HG03159 (cell line): ENCODE results near the gene FKBP1A.
A peak's percentile ranks its signal among the peaks of the same experiment; 100 is the strongest.

Experiments used
- ATAC-seq: cut with Tn5 transposase; IDR thresholded peaks from one replicate; pipeline ENCODE4 v1.9.1; 2021; ENCODE audit warnings: mild to moderate bottlenecking, moderate library complexity; ENCODE audit not compliant: unreplicated experiment

Gene FKBP1A

GRCh38 chr20:1392693-1393506 is at the start of gene FKBP1A:
Gene FKBP1A, minus strand, starts transcription at chr20:1393054. Its CDS starts 56 bp downstream, at chr20:1392998.
- ATAC-seq, result peak; percentile 90

- ATAC-seq, result no peak
Observed at GRCh38 chr20:1442304-1442703, 49.5 kb upstream of the FKBP1A start.

GRCh38 chr20:1441133-1441532 is 48.3 kb upstream of the FKBP1A start:
- no peak for ATAC-seq

GRCh38 chr20:1440024-1440423 is 47.2 kb upstream of the FKBP1A start:
- ATAC-seq, result no peak

GRCh38 chr20:1438361-1438760 is 45.5 kb upstream of the FKBP1A start:
- ATAC-seq, result no peak

GRCh38 chr20:1437235-1437904 is 44.5 kb upstream of the FKBP1A start:
- no peak for ATAC-seq

- no peak for ATAC-seq
Observed at GRCh38 chr20:1436263-1436662, 43.4 kb upstream of the FKBP1A start.

- ATAC-seq, result no peak
Observed at GRCh38 chr20:1435337-1435699, 42.5 kb upstream of the FKBP1A start.

GRCh38 chr20:1434571-1435336 is 41.9 kb upstream of the FKBP1A start:
- peak; percentile 76 for ATAC-seq

GRCh38 chr20:1431158-1431557 is 38.3 kb upstream of the FKBP1A start:
- ATAC-seq, result no peak

- no peak for ATAC-seq
Observed at GRCh38 chr20:1430004-1430451, 37.2 kb upstream of the FKBP1A start.

- ATAC-seq, result no peak
Observed at GRCh38 chr20:1429143-1429728, 36.4 kb upstream of the FKBP1A start.

GRCh38 chr20:1427457-1428054 is 34.7 kb upstream of the FKBP1A start:
- no peak for ATAC-seq

GRCh38 chr20:1426231-1426849 is 33.5 kb upstream of the FKBP1A start:
- no peak for ATAC-seq

- no peak for ATAC-seq
Observed at GRCh38 chr20:1424336-1424735, 31.5 kb upstream of the FKBP1A start.

- no peak for ATAC-seq
Observed at GRCh38 chr20:1423625-1424106, 30.8 kb upstream of the FKBP1A start.

- no peak for ATAC-seq
Observed at GRCh38 chr20:1423206-1423605, 30.4 kb upstream of the FKBP1A start.

- no peak for ATAC-seq
Observed at GRCh38 chr20:1422753-1423152, 29.9 kb upstream of the FKBP1A start.

GRCh38 chr20:1420066-1420465 is 27.2 kb upstream of the FKBP1A start:
- no peak for ATAC-seq

GRCh38 chr20:1418350-1418749 is 25.5 kb upstream of the FKBP1A start:
- no peak for ATAC-seq
